Psoas muscle (tissue), 8 donors: Measurements from ENCODE around the gene NINL. TPM values are rescaled to one million over a fixed set of nuclear protein-coding genes. Genes with fewer than 3 reads are reported as not detected.

Experiments used
- ATAC-seq, 4 donors: fragments of 200-7000 bp; cut with Tn5 transposase; one replicate each; pipeline ENCODE4 v1.9.1; 2020; ENCODE audit warnings: moderate library complexity in 3 of 4, mild to moderate bottlenecking in 2 of 4
- DNase-seq, 2 donors: peaks; one replicate each; pipeline ENCODE4 v3.0.0-alpha.2; 2020
- H3K27ac ChIP-seq: fragments of 200-600 bp; one replicate; pipeline ENCODE4 v1.8.0; 2022
- H3K27me3 ChIP-seq, 3 donors: fragments of 200-600 bp in 1 of 3; one replicate each; pipeline versions ENCODE4 v1.6.1 to v1.8.0; 2013 to 2022; ENCODE audit warnings: low read length in 2 of 3, mild to moderate bottlenecking in 2 of 3, moderate library complexity in 1 of 3; ENCODE audit not compliant: insufficient read depth in 3 of 3
- H3K36me3 ChIP-seq, 2 donors: fragments of 200-600 bp in 1 of 2; one replicate each; pipeline versions ENCODE4 v1.6.1 to v1.8.0; 2013 to 2022; ENCODE audit warnings: low read depth in 1 of 2, mild to moderate bottlenecking in 1 of 2, moderate library complexity in 1 of 2; ENCODE audit not compliant: insufficient read depth in 1 of 2
- H3K4me1 ChIP-seq: fragments of 200-600 bp; one replicate; pipeline ENCODE4 v1.8.0; 2022
- H3K4me3 ChIP-seq: fragments of 200-600 bp; one replicate; pipeline ENCODE4 v1.8.0; 2022; ENCODE audit warnings: mild to moderate bottlenecking
- H3K9me3 ChIP-seq: fragments of 200-600 bp; one replicate; pipeline ENCODE4 v1.8.0; 2022
- WGBS, 3 donors: extraction: QIAGEN DNeasy Blood & Tissue Kit; methylation state at CpG; one replicate each; pipeline versions ENCODE4 v1.1.6 to v1.1.7; 2013; 5-methylcytosine and 5-hydroxymethylcytosine counted together
- intact Hi-C, 2 donors: fragments of 100-400 bp; cut with DNase I; formaldehyde crosslinking; loops; one replicate each; pipeline versions ENCODE4 v1.11.0 to v1.14.2; 2022
- polyA plus RNA-seq, 3 donors: library from polyadenylated mRNA; stranded (reverse); fragments of 200-250 nt; gene quantifications; one replicate each; pipeline ENCODE4 v1.2.3, GENCODE V29; 2013
- total RNA-seq, 4 donors: library from RNA; stranded (reverse); fragmentation: NEBNext Ultra II Directional in 2 of 4; extraction: Animal tissue kit (Norgen Biotek cat#: 25700) in 2 of 4; gene quantifications; one replicate each; pipeline versions ENCODE4 v1.2.1 to v1.2.4, GENCODE V29; 2021 to 2023
- TF ChIP-seq, protein P1 (sequence below): fragments of 200-600 bp; IDR thresholded peaks from one replicate; pipeline ENCODE4 v1.8.0; 2022; ENCODE audit warnings: antibody characterized with exemption
- donor health status: healthy with polysubstance abuse.
- donor health status: DM: no; HTN: no; CAD: no; lungs with moderate emphysema.
- donor health status: Bipolar disorder and iron deficiency.
- donor health status: healthy.
- donor health status: DM: yes; HTN: yes; CAD: no.
- donor health status: DM: no; HTN: no; CAD: no.
- donor health status: DM: no; HTN: no; CAD: no.
- donor health status: DM: yes; HTN: yes; CAD: no.

The NINL gene
- total and polyA plus RNA-seq, 7 donors: 0.22 to 1.3 (median 0.42) TPM

DNA sequence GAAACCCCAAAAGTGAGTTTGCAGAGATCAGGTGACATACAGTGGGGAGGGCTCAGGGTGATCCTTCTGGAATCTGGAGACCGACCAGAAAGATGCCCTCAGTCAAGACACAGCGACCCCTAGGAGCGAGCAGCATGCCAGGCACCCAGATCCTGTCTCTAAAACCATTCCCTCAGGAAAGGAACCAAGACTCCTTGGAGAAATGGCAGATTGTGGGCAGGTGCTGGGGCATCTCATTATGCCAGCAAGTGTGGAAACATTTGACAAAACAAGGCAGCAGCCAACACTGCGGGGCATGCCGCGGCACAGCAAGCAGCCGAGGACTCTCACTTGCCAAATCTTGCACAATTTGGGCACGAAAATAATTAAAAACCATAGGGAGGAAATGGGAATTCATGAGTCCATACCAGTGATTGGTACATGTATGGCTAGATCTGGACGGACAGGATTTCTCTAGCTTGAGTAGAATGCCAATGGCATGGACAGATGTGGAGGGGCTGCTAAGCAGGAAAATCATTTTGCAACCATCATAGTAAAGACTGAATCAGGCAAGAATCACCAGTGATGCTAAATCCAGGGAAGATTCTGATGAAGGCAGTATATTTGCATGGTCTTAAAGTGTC is 101.0 kb downstream of the NINL start:
- ATAC-seq (no peak), DNase-seq (no peak)
- H3K27ac ChIP-seq: no peak overlapping the region
- TF ChIP-seq, protein P1, sequence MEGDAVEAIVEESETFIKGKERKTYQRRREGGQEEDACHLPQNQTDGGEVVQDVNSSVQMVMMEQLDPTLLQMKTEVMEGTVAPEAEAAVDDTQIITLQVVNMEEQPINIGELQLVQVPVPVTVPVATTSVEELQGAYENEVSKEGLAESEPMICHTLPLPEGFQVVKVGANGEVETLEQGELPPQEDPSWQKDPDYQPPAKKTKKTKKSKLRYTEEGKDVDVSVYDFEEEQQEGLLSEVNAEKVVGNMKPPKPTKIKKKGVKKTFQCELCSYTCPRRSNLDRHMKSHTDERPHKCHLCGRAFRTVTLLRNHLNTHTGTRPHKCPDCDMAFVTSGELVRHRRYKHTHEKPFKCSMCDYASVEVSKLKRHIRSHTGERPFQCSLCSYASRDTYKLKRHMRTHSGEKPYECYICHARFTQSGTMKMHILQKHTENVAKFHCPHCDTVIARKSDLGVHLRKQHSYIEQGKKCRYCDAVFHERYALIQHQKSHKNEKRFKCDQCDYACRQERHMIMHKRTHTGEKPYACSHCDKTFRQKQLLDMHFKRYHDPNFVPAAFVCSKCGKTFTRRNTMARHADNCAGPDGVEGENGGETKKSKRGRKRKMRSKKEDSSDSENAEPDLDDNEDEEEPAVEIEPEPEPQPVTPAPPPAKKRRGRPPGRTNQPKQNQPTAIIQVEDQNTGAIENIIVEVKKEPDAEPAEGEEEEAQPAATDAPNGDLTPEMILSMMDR: no peak
- no peaks in the 10 kb centered on the region for H3K4me1 ChIP-seq
- no peak overlapping the region for H3K4me3 ChIP-seq
- no peaks in the 10 kb centered on the region for H3K27me3 ChIP-seq
- H3K36me3 ChIP-seq: peaks cover 0 to 5% of the 10 kb centered on the region in 2 donors
- 79 to 89% (median 84%) methylated on average over 9 of the region's 9 CpGs for WGBS, 3 donors
- intact Hi-C loops: no loop called here
- no peaks in the 10 kb centered on the region for H3K9me3 ChIP-seq

DNA sequence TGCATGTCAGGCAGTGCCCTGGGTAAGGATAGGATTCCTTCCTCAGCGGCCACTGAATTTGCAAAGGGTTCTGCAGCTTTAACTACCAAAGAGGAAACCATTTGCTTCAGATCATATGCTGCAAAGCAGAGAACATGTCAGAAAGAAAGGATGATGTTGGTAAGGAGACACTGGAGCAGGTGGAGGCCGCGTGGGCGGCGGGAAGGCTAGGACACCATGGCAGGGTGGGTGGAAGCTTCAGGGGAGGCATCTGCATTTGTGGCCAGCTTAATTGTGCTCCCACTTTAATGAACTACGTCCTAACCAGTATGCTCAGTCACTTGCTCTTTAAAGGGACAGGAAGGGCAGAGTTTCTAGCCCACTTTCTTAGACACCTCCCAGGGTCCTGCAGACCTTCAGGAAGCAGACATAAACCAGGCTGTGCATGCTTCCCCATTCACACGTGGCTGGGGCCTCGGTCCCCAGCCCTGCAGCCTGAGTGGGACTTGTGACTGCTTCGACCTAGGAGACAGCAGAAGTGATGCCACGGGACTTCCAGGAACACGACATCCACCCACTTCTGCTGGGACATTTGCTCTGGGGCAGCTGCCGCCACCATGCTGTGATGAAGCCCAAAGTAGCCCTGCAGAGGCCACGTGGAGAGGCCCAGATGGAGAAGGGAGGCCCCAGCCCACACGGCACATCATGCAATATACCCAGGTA is 101.7 kb downstream of the NINL start:
- H3K9me3 ChIP-seq: no peaks in the 10 kb centered on the region
- TF ChIP-seq, protein P1: no peak
- no peaks in the 10 kb centered on the region for H3K4me1 ChIP-seq
- H3K36me3 ChIP-seq: peaks cover 0 to 5% of the 10 kb centered on the region in 2 donors
- no peak overlapping the region for H3K27ac ChIP-seq
- 89 to 90% (median 89%) methylated on average over 14 of the region's 14 CpGs for WGBS, 3 donors
- intact Hi-C loops: no loop called here
- no peak for DNase-seq
- no peak for ATAC-seq
- no peak overlapping the region for H3K4me3 ChIP-seq
- H3K27me3 ChIP-seq: no peaks in the 10 kb centered on the region

DNA sequence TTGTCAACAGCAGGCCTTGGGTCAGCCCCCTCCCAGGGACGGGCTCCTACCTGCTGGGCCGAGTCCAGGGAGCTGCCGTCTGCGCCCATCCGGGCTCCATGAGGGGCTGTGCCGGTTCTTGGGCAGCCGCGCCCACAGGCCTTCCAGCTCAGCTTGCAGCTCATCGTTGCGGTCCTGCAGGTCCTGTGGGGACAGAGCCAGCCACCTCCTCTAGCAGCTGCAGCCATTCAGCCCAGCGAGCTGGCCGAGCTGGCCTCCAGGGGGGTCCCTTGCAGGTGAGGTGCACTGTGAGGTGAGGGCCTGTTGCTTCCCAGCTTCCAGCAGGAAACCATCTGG is 103.4 kb downstream of the NINL start:
- Histone ChIP-seq H3K27me3 (no peaks in the 10 kb centered on the region), H3K4me1 (no peaks in the 10 kb centered on the region), H3K36me3 (peaks cover 0 to 5% of the 10 kb centered on the region in 2 donors), H3K4me3 (no peak overlapping the region), H3K9me3 (no peaks in the 10 kb centered on the region), H3K27ac (no peak overlapping the region)
- intact Hi-C loops: no loop called here
- no peak for ATAC-seq
- WGBS, 3 donors: 90 to 94% (median 92%) methylated on average over 12 of the region's 12 CpGs
- TF ChIP-seq, protein P1: no peak
- DNase-seq: no peak

DNA sequence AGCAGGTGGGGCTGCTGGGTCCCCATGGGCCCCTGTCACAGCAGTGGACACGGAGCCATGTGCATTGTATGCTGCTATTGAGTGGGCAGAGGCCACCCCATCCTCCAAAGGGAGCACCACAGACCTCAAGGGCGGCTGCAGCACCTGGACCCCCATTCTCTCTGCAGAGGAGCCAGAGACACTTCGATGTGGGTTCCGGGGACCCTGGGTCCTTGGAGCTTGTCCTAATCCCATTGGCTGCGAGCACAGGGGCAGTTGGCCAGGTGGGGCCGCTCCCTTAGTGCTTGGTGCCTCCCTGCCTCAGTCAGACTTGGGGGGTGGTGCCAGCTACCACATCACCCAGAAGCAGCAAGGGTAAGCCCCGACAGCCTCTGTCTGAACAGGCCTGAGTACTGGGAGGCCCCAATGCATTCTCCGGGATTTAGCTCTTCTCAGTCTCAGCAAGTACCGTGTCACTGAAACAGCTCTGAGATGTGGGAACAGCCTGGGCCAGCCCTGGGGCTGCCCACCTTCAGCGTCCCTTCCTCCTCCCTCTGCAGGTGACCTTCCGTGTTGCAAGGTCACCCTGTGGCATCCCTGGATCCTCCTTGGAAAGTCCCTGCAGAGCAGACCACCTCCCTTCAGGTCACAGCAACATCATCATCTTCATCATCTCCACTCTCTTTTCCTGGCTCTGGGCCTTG is 104.0 kb downstream of the NINL start:
- Histone ChIP-seq H3K4me3 (no peak overlapping the region), H3K9me3 (no peaks in the 10 kb centered on the region), H3K4me1 (no peaks in the 10 kb centered on the region), H3K27me3 (no peaks in the 10 kb centered on the region), H3K36me3 (peaks cover 0 to 5% of the 10 kb centered on the region in 2 donors), H3K27ac (no peak overlapping the region)
- no peak for ATAC-seq
- peak in 1 of 2 donors; percentile 30 for DNase-seq
- WGBS, 3 donors: 84 to 93% (median 88%) methylated on average over 11 of the region's 11 CpGs
- intact Hi-C loops: no loop called here
- TF ChIP-seq, protein P1: no peak
